ENCODE measurements around the gene EXOC7.
"Not testable (repeated sequence)": the region's sequence is repeated elsewhere in the genome, so short reads cannot be mapped to it uniquely, and the experiment has no call there.

EXOC7 gene

DNA sequence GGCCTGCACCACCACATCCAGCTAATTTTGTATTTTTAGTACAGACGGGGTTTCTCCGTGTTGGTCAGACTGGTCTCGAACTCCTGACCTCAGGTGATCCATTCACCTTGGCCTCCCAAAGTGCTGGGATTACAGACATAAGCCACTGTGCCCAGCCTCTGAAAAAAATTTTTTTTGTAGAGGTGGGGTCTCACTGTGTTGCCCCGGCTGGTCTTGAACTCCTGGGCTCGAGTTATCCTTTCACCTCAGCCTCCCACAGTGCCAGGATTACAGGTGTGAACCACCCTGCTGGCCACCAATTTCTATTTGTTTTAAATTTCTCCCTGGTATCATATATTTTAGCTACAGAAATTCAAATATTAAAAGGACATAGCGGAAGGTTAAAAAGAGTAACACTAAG is 45.3 kb downstream of the EXOC7 start:
- DNase-seq; intact Hi-C loops (cut with DNase I): not testable (repeated sequence)

DNA sequence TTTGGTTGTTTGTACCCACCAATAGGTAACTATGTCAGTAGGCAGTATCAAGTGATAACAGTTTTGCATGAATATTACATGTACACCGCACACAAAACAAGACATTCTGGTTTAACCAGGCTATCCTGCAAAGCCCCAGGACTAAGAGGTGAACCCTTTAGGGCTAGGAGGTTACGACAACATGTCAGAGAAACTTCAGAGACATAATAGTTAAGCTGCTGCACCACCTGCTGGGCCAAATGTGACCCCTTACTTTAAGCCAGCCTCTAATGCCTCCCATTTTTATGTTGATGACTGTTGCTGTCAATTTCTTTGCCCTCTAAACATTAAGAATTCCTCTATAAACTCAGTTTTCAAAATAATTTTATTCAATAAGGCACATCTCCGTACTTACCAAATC is 46.7 kb downstream of the EXOC7 start:
- intact Hi-C loops (cut with DNase I), result no loop called here
- DNase-seq, result no peak

DNA sequence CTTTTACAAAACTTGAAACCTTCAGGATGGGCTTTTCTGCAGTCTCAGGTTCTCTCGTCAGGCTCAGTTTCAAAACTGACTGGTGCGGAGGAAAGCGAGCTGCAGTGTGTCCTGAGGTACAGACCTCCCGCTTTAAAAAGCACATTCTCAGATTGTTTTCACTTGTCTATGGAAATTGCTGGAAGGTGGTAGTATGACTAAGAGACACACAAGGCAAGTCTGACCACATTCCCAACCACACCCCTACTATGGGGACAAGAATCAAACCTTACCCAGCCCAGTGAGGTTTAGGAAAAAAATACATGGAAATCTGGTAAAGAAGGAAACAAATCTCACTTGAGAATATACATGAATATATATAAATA is 49.5 kb downstream of the EXOC7 start:
- no peak for DNase-seq
- intact Hi-C loops (cut with DNase I), result no loop called here

DNA sequence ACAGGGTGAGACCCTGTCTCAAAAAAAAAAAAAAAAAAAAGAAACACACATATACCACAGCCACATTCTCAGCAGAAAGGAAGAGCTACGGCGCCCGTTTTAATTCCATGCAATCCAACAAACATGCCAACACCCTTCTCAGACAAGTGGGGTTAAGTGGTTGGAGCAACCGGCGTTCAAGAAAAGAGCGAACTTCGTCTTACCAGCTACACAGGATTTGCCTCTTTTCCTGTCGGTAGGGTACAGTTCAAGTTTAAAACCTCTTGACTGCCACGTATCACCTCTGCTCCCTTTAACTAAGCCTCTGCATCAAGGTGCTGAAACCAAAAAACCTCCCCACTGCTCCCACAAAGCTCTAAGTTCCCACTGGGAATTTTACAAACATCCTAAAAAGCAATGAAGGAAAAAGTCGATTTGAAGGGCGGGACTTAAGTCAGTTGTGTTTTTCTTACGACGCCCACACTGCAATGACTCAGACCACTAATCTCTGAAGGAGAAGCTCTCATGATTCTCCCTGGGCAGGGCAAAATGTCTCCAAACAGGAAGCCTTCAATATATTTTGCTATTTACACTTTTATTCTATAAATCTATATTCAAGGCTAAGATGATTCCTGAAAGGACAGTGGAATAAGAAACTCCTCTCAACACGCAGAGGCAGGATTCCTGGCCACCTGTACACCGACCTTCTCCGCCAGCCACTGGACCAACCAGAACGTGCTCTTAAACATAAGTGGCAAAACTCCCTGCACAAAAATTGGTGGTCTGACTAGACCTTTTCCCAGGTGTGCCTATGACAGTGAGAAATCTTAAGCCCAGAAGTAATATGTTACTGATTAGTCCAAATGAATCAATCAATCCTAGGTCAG is 50.1 kb downstream of the EXOC7 start:
- intact Hi-C loops (cut with DNase I), result no loop called here
- peak in 14 of 42 donors; percentile 8 to 58 (median 30) for DNase-seq

DNA sequence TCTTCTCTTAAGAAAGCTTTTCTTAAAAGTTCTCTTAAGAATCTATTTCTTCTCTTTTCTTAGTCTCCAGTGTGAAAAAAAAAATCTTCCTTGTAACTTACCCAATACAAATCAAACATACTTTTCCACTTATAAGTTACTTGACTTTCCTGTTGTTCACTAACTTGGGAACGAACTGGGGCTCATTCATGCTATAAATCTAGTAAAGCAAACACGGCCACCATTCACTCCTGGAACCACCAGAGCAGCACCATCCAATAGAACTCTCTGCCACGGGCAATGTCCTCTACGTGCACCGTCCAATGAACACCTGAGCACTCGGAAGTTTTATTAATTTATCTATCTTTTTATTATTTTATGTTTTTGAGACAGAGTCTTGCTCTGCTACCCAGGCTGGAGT is 52.0 kb downstream of the EXOC7 start:
- no peak for DNase-seq
- intact Hi-C loops (cut with DNase I), result no loop called here

DNA sequence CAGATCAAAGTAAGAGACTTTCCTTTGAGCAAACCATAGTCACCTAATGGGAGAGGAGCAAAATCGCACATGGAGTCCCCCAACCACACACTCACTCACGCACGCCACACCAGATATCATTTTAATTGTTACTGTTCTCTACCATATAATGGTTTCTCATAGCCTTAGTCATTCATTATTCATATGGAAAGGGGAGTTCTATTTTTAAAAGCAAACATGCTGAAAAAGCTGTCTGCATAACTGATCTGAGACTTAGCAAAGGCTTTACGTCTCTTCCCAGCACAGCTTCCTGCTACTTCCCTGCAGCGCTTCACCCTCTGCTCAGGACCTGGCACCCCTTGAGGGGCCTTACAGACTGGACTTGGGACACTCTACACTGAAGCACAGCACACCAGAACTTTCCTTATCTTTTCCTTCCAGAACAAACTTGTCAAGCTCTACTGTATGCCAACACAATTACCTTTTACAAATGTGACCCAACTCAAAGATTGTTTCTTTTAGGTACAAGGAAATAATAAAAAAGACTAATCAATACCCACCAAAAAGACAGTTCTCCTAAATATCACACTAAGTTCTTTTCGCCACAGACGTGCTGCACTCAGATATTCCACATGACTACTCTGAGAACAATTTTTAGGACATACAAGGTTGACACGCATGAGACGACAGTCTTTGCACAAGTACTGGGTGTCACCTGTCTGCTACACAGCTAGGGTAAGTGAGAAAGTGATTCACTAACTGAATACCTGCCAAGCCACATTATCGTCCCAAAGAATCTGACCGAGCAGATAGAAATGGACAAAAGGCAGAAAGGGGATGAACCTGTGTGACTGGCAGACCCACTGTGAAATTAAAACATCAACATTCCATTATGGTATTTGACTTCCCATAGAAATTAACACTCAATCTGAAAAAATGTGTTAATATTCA is 52.8 kb downstream of the EXOC7 start:
- intact Hi-C loops (cut with DNase I), result no loop called here
- DNase-seq, result no peak

DNA sequence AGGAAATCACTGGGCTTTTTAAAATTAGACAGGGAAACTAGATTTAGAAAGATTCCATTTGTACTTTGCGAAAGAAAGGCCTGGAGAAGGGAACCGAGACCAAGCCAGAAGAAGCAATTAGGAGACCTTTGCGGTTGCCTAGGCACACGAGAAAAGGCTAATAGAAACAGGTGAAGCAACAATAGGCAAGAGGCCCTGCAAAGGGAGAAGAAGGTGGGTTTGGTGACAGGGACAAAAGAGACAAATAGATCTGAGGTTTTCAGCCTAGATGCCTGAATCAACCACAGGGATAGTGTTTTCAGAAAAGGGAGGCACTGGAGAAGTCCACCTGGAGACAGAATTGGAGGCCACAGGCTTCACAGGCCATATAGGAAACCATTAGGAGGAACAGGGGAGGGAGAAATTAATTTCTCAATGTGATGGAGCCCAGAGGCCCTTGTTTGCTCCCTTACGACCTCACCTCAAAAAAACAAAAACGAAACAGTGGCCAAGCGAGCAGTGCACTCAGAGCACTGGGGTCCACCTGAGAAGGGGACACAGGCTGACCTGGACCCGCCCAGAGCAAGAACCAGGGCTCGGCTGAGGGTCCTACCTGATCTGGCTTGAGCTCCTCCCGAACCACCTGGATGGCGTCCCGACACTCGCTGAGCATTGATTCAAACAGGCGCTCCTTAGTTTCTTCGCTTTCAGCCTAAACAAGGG is 53.6 kb downstream of the EXOC7 start:
- DNase-seq, result no peak
- intact Hi-C loops (cut with DNase I), result no loop called here

DNA sequence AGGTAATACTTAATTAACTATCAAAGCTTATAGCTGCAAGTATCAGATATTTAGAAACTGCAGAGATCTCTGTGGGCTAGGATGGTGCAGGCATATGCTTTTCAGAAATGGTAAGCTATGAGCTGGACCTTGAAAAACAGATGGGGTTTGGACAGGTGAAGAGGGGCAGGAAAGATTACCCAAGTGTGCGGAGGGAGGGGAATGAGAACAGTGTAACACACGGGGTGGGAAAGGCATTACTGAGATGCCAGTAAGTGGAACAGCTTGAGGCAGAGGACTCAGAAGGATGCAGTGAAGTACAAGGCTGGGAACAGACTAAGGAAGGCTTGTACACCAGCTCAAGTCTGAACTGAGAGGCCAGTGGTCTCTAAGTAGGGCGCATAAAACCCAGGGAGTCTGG is 54.3 kb downstream of the EXOC7 start:
- intact Hi-C loops (cut with DNase I), result no loop called here
- DNase-seq, result no peak

DNA sequence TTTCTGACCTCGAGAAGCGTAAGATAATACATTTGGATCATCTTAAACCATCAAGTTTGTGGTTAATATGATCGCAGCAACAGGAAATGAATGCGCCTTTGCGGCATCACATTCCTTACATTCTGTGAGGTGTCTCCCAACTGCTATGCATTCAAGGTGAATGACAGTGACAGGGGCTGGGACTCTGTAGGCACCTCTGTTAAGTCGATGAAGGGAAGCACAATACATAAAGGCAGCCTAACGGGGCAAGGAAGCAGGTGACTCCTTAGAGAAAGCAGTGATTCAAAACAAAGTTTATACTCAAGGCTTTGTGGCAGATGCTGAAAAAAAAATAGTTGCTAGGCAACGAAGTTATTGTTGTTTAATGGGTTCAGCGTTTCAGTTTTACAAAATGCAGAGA is 54.9 kb downstream of the EXOC7 start:
- no peak for DNase-seq
- intact Hi-C loops (cut with DNase I), result no loop called here

DNA sequence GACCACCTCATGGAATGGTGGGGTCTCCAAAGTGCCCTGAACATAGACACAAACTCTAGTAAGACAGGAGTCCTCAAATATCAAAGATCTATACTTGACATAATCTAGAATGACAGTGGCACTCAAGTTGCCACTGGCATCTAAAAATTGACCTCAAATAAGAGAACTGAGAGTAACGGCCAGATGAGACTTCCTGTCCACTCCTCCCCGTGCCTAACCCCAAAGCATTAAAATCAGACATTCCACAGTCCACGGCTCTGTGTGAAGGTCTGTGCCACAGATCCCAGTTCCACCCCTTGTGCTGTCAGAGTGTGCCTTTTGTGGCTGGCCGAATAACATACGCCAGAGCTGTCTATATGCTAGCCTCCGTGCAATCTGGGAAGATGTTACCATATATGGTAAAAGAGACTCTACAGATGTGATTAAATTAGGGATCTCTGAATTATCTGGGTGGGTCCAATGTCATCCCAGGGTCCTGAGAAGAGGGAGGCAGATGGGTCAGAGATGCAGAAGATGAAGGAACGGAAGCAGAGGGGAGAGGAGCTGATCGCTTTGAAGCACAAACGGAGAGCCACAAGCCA is 55.5 kb downstream of the EXOC7 start:
- no peak for DNase-seq

DNA sequence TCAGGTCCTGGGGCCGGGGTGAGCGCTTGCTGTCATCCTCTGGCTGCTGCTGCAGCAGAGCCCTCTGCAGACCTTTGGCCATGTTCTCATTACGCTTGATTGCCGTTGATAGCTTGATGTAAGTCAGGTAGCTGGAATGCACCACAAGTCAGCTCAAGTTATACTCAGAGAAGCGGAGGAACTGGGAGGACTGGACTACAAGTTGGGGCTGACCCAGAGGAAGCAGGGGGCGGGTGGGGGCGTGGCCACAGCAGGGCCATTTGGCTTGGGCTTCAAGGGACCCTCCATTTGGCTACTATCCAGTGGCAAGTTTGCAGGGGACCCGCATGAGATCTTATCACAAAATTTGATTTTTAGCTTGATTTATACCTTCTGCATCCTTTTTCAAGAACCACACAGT is 57.5 kb downstream of the EXOC7 start:
- no peak for DNase-seq
- intact Hi-C loops (cut with DNase I), result no loop called here

More for the DNA sequence above, 55.5 kb downstream of the EXOC7 start:
- intact Hi-C loops (cut with DNase I), result no loop called here

DNA sequence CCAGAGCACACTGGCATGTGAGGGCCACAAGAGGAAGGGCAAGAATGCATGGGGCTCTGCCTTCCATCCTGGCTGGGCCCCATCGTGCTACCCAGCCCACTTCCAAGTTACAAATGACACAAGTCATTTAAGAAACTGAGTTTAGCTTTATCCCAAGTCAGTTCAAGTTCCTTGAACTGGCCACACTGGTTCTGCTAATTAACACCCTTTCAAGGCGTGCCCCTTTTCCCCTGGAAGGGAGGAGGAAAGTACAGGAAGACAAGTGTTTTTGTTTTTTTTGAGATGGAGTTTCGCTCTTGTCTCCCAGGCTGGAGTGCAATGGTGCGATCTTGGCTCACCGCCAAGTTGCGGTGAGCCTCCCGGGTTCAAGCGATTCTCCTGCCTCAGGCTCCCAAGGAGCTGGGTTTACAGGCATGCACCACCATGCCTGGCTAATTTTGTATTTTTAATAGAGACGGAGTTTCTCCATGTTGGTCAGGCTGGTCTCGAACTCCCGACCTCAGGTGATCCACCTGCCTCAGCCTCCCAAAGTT is 59.0 kb downstream of the EXOC7 start:
- intact Hi-C loops (cut with DNase I); DNase-seq: not testable (repeated sequence)

DNA sequence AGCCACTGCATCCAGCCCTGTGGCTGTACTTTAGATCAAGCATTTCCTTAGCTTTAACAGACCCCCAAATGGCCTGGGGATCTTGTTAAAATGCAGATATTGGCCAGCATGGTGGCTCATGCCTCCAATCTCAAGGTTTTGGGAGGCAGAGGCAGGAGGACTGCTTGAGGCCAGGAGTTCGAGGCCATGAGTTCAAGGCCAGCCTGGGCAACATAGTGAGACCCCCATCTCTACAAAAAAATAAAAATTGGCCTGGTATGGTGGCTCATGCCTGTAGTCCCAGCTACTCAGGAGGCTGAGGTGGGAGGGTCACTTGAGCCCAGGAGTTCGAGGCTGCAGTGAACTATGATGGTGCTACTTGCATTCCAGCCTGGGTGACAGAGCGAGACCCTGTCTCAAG is 60.7 kb downstream of the EXOC7 start:
- intact Hi-C loops (cut with DNase I); DNase-seq: not testable (repeated sequence)

DNA sequence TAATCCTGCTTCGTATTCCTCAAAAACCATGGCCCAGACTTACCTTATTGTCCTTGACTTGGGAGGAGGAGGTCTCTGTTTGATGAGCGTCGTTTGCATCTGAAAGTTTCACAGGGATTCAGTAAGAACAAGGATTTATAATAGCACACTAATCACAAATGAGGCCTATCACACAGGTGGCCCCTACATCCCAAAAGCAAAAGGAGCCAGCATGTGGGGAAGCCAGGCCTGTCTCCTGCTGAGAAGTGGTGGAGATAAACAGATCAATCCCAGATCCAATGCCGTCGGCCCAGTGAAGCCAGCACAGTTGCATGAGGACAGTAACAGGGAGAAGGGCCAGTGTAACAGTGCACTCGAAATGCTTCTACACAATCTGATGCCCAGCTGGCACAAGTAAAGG is 63.2 kb downstream of the EXOC7 start:
- no peak for DNase-seq
- intact Hi-C loops (cut with DNase I), result no loop called here

DNA sequence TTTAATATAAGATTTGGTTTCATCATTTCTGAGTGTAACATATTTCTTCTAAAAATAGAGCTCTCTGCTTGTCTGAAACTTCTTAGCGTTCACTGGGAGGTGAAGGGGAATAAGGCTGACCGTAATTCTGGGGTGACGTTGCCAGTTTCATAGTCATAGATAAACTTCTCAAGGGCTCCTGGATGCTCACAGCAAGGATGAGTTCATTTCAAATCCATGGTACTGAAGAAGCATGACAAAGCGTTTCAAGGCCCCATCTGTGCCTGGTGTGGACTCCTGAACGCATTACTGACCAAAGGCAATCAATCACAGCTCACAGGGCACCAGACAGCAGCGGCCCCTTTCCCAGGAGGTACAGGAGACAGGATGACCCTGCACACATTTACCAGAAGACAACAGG is 64.5 kb downstream of the EXOC7 start:
- DNase-seq, result no peak
- intact Hi-C loops (cut with DNase I), result no loop called here

DNA sequence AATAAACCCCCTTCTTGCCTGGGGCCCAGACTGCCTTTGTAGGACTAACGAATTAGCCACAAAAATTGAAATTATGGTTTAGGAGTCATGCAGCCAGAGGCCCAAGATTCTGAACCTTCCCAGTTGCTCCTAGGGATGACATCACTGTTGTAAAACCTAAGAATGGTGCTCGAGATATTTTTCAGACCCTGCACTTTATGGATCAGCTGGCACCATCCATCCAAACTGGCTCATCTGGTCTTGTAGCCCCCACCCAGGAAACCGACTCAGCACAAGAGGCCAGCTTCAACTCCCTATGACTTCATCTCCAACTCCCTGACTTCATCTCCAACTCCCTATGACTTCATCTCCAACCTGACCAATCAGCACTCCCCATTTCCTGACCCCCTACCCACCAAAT is 65.5 kb downstream of the EXOC7 start:
- DNase-seq, result no peak

DNA sequence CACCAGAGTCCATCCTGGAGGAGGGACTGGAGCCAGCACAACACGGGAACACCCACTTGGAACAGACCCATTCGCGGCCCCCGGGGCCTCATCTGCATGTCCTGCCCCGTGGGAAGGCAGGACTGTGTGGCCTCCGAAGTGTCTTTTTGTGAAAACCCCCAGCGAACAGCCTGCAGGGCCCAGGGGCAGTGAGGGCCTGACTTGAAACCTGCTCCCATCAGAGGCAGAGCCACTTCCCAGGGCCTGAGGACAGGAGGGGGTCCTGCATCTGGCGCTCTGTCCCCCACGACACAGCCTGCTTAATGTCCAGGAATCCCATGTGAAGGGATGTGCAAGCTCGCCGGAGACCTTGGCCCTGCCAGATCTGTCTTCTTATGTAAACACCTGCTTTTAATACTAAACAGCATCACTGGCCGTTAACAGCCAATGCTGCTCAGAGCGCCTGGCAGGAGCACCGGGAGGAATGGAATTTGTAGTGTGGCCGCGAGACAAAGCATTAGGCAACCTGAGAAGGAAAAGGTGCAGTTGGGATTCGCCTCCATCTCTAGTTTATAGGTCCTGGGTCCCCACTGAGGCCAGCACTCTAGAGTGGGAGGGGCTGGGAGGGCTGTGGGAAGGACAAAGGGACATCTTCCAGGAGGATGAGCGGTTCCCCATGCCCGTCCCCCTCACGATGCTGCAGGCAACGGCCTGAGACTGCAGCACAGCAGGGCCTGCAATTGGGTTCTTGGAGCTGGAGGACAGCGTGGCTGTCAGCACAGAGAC is 66.9 kb downstream of the EXOC7 start:
- DNase-seq, result no peak
- intact Hi-C loops (cut with DNase I), result no loop called here

More for the DNA sequence above, 65.5 kb downstream of the EXOC7 start:
- intact Hi-C loops (cut with DNase I), result no loop called here
